Panc1 (cell line): ENCODE data around the gene OR2T3.
"Not testable (repeated sequence)": the region's sequence is repeated elsewhere in the genome, so short reads cannot be mapped to it uniquely, and the experiment has no call there.

Experiments used
- CTCF ChIP-seq: fragments of 450-650 bp; IDR thresholded peaks from 2 replicates; pipeline ENCODE4 v1.5.1; 2017; ENCODE audit warnings: mild to moderate bottlenecking
- POLR2AphosphoS5 ChIP-seq: IDR thresholded peaks from 2 replicates; pipeline ENCODE4 v1.6.1; 2012; ENCODE audit warnings: mild to moderate bottlenecking, low read depth, low read length, moderate library complexity
- TF ChIP-seq, protein P1 (sequence below), 2 experiments: IDR thresholded peaks; 2 replicates each; pipeline ENCODE4 v1.6.1; 2011 to 2012; ENCODE audit warnings: low read depth in 2 of 2, control low read depth in 1 of 2, low read length in 1 of 2, mild to moderate bottlenecking in 1 of 2, moderate library complexity in 1 of 2; ENCODE audit not compliant: insufficient read depth in 1 of 2

GRCh38 chr1:248427526-248428191 is 45.5 kb upstream of the OR2T3 start:
- TF ChIP-seq POLR2AphosphoS5, CTCF: not testable (repeated sequence)
- TF ChIP-seq, protein P1, sequence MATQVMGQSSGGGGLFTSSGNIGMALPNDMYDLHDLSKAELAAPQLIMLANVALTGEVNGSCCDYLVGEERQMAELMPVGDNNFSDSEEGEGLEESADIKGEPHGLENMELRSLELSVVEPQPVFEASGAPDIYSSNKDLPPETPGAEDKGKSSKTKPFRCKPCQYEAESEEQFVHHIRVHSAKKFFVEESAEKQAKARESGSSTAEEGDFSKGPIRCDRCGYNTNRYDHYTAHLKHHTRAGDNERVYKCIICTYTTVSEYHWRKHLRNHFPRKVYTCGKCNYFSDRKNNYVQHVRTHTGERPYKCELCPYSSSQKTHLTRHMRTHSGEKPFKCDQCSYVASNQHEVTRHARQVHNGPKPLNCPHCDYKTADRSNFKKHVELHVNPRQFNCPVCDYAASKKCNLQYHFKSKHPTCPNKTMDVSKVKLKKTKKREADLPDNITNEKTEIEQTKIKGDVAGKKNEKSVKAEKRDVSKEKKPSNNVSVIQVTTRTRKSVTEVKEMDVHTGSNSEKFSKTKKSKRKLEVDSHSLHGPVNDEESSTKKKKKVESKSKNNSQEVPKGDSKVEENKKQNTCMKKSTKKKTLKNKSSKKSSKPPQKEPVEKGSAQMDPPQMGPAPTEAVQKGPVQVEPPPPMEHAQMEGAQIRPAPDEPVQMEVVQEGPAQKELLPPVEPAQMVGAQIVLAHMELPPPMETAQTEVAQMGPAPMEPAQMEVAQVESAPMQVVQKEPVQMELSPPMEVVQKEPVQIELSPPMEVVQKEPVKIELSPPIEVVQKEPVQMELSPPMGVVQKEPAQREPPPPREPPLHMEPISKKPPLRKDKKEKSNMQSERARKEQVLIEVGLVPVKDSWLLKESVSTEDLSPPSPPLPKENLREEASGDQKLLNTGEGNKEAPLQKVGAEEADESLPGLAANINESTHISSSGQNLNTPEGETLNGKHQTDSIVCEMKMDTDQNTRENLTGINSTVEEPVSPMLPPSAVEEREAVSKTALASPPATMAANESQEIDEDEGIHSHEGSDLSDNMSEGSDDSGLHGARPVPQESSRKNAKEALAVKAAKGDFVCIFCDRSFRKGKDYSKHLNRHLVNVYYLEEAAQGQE (IDR thresholded peaks at IDR 0.05; ENCODE audit: insufficient read depth in 1 of 2, low read depth in 2 of 2, low read length in 1 of 2), result not testable (repeated sequence)
